DND-41 (cell line): Measurements from ENCODE around the gene EXTL1.
A peak's percentile ranks its signal among the peaks of the same experiment; 100 is the strongest.

Source experiments
- ATAC-seq: fragments of 200-7000 bp; cut with Tn5 transposase; 3 replicates; pipeline ENCODE4 v1.9.1; 2021; ENCODE audit warnings: low read depth; ENCODE audit not compliant: insufficient read depth
- DNase-seq: peaks from one replicate; pipeline ENCODE4 v3.0.0-alpha.2; 2020
- H2AFZ ChIP-seq: 2 replicates; pipeline ENCODE4 v1.6.0; 2012; ENCODE audit warnings: low read depth, low read length
- H3K27ac ChIP-seq: 2 replicates; pipeline ENCODE4 v1.5.1; 2012; ENCODE audit warnings: low read length, inconsistent platforms
- H3K27me3 ChIP-seq: fragments of 200-600 bp; sonication (generic); 2 replicates; pipeline ENCODE4 v1.6.0; 2012; ENCODE audit warnings: low read length, mild to moderate bottlenecking, inconsistent platforms; ENCODE audit not compliant: insufficient read depth, poor library complexity
- H3K36me3 ChIP-seq: 2 replicates; pipeline ENCODE4 v1.5.1; 2012; ENCODE audit warnings: low read length, inconsistent platforms; ENCODE audit not compliant: insufficient read depth
- H3K4me1 ChIP-seq: 2 replicates; pipeline ENCODE4 v1.5.1; 2012; ENCODE audit warnings: mild to moderate bottlenecking, low read length; ENCODE audit not compliant: insufficient read depth
- H3K4me2 ChIP-seq: 2 replicates; pipeline ENCODE4 v1.6.0; 2012; ENCODE audit warnings: mild to moderate bottlenecking, moderate library complexity, low read length, inconsistent platforms; ENCODE audit not compliant: insufficient read depth
- H3K4me3 ChIP-seq, 2 experiments: fragments of 200-600 bp in 1 of 2; shearing (Covaris generic) in 1 of 2; 2 replicates each; pipeline ENCODE4 v1.5.1; 2012 to 2016; ENCODE audit warnings: inconsistent platforms in 2 of 2, low read length in 2 of 2, mild to moderate bottlenecking in 2 of 2, low read depth in 1 of 2, moderate library complexity in 1 of 2
- H3K79me2 ChIP-seq: 2 replicates; pipeline ENCODE4 v1.6.0; 2012; ENCODE audit warnings: low read length, inconsistent platforms; ENCODE audit not compliant: insufficient read depth
- H3K9ac ChIP-seq: 2 replicates; pipeline ENCODE4 v1.6.0; 2012; ENCODE audit warnings: low read depth, mild to moderate bottlenecking, inconsistent platforms, low read length, moderate library complexity
- H3K9me3 ChIP-seq: 2 replicates; pipeline ENCODE4 v1.5.1; 2012; ENCODE audit warnings: low read length, moderate library complexity, mild to moderate bottlenecking, inconsistent platforms; ENCODE audit not compliant: insufficient read depth, severe bottlenecking
- H4K20me1 ChIP-seq: 2 replicates; pipeline ENCODE4 v1.6.0; 2012; ENCODE audit warnings: low read length; ENCODE audit not compliant: insufficient read depth
- EZH2 ChIP-seq: IDR thresholded peaks from 3 replicates; pipeline ENCODE4 v1.6.1; 2012; ENCODE audit warnings: borderline replicate concordance, low read depth, mild to moderate bottlenecking, moderate library complexity, low read length, inconsistent platforms; ENCODE audit not compliant: severe bottlenecking
- TF ChIP-seq, protein P1 (sequence below): IDR thresholded peaks from 2 replicates; pipeline ENCODE4 v1.5.1; 2012; ENCODE audit warnings: borderline replicate concordance, low read length, moderate library complexity, mild to moderate bottlenecking; ENCODE audit not compliant: poor library complexity, severe bottlenecking; ENCODE audit errors: extremely low read depth

Gene EXTL1

DNA sequence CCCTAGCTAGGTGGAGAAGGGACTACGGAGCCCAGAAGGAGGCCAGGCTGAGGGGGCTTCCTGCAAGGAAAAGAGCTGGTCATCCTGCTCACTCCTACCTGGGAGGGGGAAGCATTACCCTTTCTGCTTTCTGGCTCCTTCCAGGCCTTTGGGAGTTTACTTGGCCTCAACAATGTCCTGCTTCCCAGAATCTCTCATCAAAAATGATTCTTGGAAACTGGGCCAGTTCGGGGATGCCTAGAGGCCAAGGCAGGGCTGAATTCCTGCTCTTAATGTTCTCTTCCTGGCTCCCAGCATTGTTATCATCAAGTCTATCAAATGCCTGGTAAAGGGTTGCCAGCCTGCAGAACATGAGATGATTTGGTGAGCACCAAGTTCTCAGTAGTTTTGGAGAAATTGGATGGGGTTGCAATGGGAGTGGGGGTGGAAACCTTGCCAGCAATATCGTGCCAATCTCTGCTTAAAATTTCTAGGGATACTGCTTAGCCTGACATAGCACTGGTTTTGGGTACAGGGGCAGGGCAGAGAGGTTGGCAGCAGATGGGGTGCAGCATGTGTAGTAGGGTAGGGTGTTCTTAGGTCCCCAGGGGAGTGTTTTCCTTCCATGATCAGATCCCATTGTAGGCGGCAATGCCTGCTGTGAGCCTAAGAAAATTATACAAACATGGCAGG, 16.0 kb upstream of the EXTL1 start:
- Histone ChIP-seq H3K79me2 (no peaks in the 10 kb centered on the region), H3K4me2 (no peak overlapping the region), H3K27me3 (no peaks in the 10 kb centered on the region), H3K4me3 (no peak overlapping the region), H3K36me3 (no peaks in the 10 kb centered on the region), H4K20me1 (no peaks in the 10 kb centered on the region), H3K27ac (no peak overlapping the region), H3K4me1 (no peaks in the 10 kb centered on the region), H2AFZ (no peak overlapping the region), H3K9ac (no peak overlapping the region), H3K9me3 (no peaks in the 10 kb centered on the region)
- no peak for ATAC-seq
- TF ChIP-seq EZH2, result no peak
- TF ChIP-seq, protein P1, sequence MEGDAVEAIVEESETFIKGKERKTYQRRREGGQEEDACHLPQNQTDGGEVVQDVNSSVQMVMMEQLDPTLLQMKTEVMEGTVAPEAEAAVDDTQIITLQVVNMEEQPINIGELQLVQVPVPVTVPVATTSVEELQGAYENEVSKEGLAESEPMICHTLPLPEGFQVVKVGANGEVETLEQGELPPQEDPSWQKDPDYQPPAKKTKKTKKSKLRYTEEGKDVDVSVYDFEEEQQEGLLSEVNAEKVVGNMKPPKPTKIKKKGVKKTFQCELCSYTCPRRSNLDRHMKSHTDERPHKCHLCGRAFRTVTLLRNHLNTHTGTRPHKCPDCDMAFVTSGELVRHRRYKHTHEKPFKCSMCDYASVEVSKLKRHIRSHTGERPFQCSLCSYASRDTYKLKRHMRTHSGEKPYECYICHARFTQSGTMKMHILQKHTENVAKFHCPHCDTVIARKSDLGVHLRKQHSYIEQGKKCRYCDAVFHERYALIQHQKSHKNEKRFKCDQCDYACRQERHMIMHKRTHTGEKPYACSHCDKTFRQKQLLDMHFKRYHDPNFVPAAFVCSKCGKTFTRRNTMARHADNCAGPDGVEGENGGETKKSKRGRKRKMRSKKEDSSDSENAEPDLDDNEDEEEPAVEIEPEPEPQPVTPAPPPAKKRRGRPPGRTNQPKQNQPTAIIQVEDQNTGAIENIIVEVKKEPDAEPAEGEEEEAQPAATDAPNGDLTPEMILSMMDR, result no peak
- DNase-seq, result no peak

DNA sequence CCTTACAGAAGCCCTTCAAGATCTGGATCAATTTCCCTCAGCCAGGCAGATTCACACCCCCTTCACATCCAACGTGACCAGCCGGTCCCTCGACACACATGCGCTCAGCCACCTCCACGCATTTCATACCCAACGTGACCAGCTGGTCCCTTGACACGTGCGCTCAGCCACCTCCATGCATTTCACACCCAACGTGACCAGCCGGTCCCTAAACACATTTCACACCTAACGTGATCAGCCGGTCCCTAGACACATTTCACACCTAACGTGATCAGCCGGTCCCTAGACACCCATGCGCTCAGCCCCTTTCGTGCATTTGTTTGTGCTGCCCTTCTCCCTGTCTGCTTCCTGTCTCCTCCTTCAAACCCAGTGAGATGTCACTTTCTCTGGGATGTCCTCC, 14.9 kb upstream of the EXTL1 start:
- Histone ChIP-seq H3K4me1 (no peaks in the 10 kb centered on the region), H4K20me1 (no peaks in the 10 kb centered on the region), H3K27ac (no peak overlapping the region), H3K36me3 (no peaks in the 10 kb centered on the region), H2AFZ (no peak overlapping the region), H3K79me2 (no peaks in the 10 kb centered on the region), H3K9me3 (no peaks in the 10 kb centered on the region), H3K4me2 (no peak overlapping the region), H3K4me3 (no peak overlapping the region), H3K9ac (no peak overlapping the region), H3K27me3 (no peaks in the 10 kb centered on the region)
- TF ChIP-seq, protein P1, result no peak
- no peak for TF ChIP-seq EZH2
- no peak for ATAC-seq
- no peak for DNase-seq

DNA sequence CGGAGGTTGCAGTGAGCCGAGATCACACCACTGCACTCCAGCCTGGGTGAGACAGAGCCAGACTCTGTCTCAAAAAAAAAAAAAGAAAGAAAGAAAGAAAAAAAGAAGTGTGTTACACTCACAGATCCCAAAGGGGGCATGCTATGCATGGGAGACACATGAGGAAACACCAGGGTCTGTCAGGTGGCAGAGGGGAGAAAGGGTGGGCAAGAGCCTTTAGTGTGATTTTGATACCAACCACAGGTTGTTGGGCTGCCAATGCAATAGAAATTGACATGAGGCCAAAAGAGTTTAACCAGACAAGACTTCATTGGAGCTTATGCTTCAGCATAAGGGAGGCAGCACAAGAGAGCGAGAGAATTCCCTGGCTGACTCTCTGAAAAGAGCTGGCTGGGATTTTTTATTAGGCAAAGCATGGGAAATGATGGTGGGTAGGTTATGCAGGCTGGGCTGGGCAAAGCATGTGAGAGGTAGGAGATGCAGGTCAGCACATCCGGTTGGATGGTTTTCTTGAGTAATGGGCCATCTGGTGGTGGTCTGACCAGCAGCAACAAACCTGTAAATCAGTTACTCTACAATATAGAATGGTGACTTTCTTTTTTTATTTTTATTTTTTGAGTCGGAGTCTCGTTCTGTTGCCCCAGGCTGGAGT, 11.7 kb upstream of the EXTL1 start:
- peak; percentile 47; the same call in 2 of the 3 replicates for ATAC-seq
- Histone ChIP-seq H4K20me1 (no peaks in the 10 kb centered on the region), H2AFZ (no peak overlapping the region), H3K27me3 (peaks cover 4% of the 10 kb centered on the region), H3K9me3 (no peaks in the 10 kb centered on the region), H3K79me2 (no peaks in the 10 kb centered on the region), H3K4me1 (no peaks in the 10 kb centered on the region), H3K4me3 (no peak overlapping the region), H3K9ac (no peak overlapping the region), H3K36me3 (no peaks in the 10 kb centered on the region), H3K27ac (no peak overlapping the region), H3K4me2 (no peak overlapping the region)
- DNase-seq, result no peak
- TF ChIP-seq, protein P1, result peak; percentile 41
- TF ChIP-seq EZH2, result no peak
